Prostate gland (tissue), 2 donors: ENCODE measurements around the gene CYSRT1.

Experiments used
- POLR2A ChIP-seq: fragments of 450-650 bp; IDR thresholded peaks from one replicate; pipeline ENCODE4 v1.6.1; 2016; ENCODE audit warnings: antibody characterized with exemption, mild to moderate bottlenecking
- TF ChIP-seq, protein P1 (sequence below), 4 experiments: fragments of 200-600 bp in 2 of 4; fragments of 450-650 bp in 2 of 4; sonication (generic) in 2 of 4; IDR thresholded peaks; 1 replicate in 3 of 4; 2 replicates in 1 of 4; pipeline ENCODE4 v1.5.1; 2016 to 2019; ENCODE audit warnings: antibody characterized with exemption in 4 of 4, mild to moderate bottlenecking in 2 of 4, moderate library complexity in 2 of 4

GRCh38 chr9:137233143-137233980, 8.4 kb downstream of the CYSRT1 start:
- TF ChIP-seq, protein P1, sequence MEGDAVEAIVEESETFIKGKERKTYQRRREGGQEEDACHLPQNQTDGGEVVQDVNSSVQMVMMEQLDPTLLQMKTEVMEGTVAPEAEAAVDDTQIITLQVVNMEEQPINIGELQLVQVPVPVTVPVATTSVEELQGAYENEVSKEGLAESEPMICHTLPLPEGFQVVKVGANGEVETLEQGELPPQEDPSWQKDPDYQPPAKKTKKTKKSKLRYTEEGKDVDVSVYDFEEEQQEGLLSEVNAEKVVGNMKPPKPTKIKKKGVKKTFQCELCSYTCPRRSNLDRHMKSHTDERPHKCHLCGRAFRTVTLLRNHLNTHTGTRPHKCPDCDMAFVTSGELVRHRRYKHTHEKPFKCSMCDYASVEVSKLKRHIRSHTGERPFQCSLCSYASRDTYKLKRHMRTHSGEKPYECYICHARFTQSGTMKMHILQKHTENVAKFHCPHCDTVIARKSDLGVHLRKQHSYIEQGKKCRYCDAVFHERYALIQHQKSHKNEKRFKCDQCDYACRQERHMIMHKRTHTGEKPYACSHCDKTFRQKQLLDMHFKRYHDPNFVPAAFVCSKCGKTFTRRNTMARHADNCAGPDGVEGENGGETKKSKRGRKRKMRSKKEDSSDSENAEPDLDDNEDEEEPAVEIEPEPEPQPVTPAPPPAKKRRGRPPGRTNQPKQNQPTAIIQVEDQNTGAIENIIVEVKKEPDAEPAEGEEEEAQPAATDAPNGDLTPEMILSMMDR (IDR thresholded peaks at IDR 0.05), result no peak
- TF ChIP-seq POLR2A, result no peak
